Measurements from ENCODE around the gene DUSP7.
A peak's percentile ranks its signal among the peaks of the same experiment; 100 is the strongest.
"Not testable (repeated sequence)": the region's sequence is repeated elsewhere in the genome, so short reads cannot be mapped to it uniquely, and the experiment has no call there.

DUSP7 gene

DNA sequence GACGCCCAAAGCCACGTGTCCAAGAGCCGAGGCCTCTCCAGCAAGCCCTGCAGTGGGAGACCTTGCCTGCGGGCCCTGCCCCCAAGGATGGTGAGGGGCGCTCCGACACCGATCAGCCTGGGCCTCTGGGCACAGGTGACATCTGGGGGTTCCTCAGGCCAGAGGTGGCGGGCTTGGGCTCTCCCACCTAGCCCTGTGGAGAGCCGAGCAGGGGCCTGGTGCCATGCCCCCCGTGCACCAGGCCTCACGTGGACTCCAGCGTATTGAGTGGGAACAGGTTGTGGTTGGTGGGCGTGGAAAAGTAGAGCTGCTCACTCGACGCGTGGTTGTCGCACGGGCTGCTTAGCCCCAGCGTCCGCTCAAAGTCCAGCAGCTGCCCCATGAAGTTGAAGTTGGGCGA lies 5.8 kb downstream of the DUSP7 start:
- H3K4me3 Mint-ChIP-seq = no peak overlapping the region
- peaks cover 48% of the 10 kb centered on the region for H3K4me1 Mint-ChIP-seq (ENCODE audit: low read depth)

DNA sequence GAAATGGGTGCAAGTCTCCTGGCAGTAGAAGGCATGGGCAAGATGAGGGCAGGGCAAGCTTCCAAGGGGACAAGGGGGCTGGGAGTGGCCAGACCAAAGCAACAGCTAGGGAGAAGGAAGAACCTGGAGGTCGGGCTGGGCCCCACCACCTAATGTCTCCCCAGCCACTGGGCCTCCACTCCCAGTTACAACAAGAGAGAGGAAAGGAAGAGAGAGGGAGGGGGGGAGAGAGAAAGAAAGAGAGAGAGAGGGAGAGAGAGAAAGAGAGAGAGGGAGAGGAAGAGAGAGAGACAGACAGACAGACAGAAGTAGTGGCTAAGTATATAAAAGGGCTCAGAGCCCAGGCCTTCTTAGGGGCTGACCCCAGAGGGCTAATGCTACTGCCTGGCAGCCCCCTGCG lies 6.9 kb downstream of the DUSP7 start:
- Mint-ChIP-seq H3K4me1 (ENCODE audit: low read depth) (peaks cover 45% of the 10 kb centered on the region), H3K9me3 (no peaks in the 10 kb centered on the region), H3K36me3 (ENCODE audit: low read depth) (peaks cover 16% of the 10 kb centered on the region), H3K27me3 (no peaks in the 10 kb centered on the region), H3K4me3 (no peak overlapping the region), H3K27ac (peak overlapping the region; percentile 45)

More for the DNA sequence above, 5.8 kb downstream of the DUSP7 start:
- Mint-ChIP-seq H3K9me3 (no peaks in the 10 kb centered on the region), H3K27me3 (no peaks in the 10 kb centered on the region), H3K36me3 (ENCODE audit: low read depth) (peaks cover 16% of the 10 kb centered on the region), H3K27ac (peak overlapping the region; percentile 40)

DNA sequence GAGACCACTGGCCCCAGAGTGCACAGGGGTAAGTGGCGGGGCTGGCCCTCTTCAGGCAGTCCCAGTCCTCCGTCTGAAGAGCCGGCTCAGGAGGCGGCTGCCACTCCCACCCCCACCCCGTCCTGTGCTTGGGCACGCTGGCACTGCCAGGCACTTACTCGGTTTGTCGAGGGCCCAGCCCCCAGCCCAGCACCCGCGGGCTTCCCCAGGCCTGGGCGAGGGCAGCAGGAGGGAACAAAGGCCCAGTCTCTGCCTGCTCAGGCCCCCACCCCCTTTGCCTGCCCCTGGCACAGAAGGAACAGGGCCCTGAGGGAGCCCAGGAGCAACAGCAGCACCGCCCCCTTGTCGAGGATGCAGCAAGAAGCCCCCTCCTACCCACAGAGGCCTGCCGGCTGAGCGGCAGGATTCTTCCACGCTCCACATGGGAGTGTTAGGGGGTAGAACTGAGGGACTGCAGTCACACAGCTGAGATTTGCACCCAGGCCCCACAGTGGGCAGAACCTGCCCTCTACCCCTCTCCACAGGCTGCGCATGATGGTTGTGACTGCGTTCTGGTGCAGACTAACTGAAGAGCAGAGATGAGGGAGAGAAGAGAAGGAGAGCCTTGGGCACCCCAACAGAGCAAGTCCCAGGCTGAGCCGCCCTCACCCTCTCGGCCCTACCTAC lies 8.9 kb downstream of the DUSP7 start:
- Mint-ChIP-seq H3K4me1 (ENCODE audit: low read depth) (peaks cover 25% of the 10 kb centered on the region), H3K36me3 (ENCODE audit: low read depth) (peaks cover 7% of the 10 kb centered on the region), H3K27ac (no peak overlapping the region)

DNA sequence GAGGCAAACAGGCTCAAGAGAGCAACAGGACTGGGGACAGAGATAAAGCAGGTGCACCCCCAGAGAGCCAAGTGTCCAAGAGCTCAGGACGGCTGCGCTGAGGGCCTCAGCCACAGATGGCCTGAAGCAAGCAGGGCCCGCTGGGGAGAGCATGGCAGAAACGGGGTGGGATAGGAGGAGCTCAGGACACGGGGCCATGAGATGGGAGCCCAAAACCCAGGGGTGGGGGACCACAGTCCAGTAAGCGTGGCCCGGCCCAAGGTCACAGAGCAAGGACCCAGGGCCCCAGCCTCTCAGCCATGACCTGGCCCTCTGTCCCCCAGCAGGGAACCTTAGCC lies 9.5 kb downstream of the DUSP7 start:
- Mint-ChIP-seq H3K4me3 (no peak overlapping the region), H3K36me3 (ENCODE audit: low read depth) (peaks cover 7% of the 10 kb centered on the region), H3K9me3 (no peaks in the 10 kb centered on the region), H3K27me3 (no peaks in the 10 kb centered on the region), H3K4me1 (ENCODE audit: low read depth) (peaks cover 19% of the 10 kb centered on the region), H3K27ac (no peak overlapping the region)

More for the DNA sequence above, 8.9 kb downstream of the DUSP7 start:
- H3K27me3 Mint-ChIP-seq = no peaks in the 10 kb centered on the region
- no peaks in the 10 kb centered on the region for H3K9me3 Mint-ChIP-seq
- no peak overlapping the region for H3K4me3 Mint-ChIP-seq

DNA sequence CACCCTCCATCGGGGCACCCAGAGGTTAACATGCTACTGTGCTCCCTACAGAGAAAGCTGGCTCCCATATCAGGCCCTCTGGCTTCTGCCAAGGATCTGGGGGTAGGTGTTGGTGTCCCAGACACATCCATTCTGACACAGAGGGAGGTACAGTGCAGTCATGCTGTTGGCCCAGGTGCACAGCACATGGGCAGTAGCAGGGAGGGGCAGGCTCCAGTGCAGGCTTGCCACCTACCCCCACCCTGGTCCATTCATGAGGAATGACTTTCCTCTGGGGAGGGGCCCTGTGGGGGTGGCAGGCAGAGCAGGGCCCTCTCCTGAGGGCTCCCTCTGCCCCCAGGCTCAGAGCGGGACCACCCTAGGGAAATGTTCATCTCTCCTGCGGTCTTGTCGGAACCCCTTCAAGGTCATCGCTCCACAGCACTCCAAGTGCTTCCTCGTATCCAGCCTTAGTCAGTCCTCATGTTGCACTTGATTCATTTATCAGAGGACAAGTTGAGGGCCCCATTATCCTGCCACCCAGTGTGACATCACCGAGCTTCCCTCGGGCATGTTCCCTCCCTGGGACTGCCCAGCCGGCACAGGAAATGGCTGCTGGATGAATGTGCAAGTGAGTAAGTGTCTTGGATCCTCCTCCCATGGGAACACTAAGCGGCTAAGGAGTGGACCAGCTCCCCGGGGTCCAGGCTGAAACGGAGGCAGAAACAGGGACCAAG lies 10.0 kb downstream of the DUSP7 start:
- Mint-ChIP-seq H3K4me1 (ENCODE audit: low read depth) (peaks cover 14% of the 10 kb centered on the region), H3K27me3 (no peaks in the 10 kb centered on the region), H3K4me3 (no peak overlapping the region), H3K27ac (no peak overlapping the region), H3K36me3 (ENCODE audit: low read depth) (peaks cover 7% of the 10 kb centered on the region), H3K9me3 (no peaks in the 10 kb centered on the region)

DNA sequence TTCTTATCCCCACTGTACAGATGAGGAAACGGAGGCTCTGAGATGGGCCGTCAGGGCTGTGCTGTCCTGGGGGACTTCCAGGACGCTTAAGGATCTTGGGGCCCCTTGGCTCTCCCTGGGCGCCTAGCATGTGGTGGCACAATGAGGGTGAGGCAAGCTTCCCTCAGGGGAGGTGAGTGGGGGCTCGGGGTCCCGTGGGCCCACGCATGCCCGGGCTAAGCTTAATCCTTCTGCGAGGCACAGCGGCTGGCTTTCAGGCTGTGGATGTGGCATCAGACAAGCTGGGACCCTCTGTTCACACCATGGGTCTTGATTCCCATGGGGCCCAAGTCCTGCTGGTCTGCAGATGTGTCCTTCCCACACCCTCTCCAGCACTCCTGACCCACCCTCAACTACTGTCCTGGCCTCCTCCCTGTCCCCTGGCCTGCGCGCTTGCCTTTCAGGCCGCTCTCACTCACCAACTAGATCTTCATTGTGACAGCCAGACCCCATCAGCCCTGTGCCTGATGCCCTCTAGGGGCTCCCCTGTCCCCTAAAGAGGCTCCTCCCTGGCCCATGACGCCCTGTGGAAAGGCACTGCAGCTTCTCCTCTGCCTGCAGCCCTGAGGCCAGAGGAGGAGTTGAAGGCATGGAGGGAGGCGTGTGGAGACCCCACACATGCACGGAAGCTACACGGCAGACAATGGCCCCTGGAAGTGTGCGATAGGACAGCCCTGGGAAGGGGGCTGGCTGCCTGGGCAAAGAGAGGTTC lies 11.3 kb downstream of the DUSP7 start:
- Mint-ChIP-seq H3K27me3 (no peaks in the 10 kb centered on the region), H3K9me3 (no peaks in the 10 kb centered on the region), H3K36me3 (ENCODE audit: low read depth) (no peaks in the 10 kb centered on the region), H3K27ac (no peak overlapping the region), H3K4me1 (ENCODE audit: low read depth) (peaks cover 3% of the 10 kb centered on the region), H3K4me3 (no peak overlapping the region)

DNA sequence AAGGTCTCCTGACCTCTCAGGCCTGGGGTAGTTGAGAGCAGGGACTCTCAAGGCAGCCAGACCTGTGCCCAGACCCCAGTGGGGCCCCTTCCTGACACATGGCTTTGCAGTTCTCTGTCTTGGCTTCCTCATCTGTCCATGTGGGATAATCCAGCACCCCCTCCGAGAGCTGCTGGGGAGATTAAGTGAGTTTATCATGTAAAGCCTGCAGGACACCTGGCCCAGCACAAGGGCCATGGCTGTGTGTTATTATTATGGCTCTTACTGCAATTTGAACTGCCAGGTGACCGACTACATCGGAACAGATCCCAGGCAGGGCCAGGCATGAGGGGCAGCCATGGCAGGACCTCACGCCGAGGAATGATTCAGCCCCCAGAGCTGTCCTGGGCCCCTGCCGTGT lies 12.6 kb downstream of the DUSP7 start:
- Mint-ChIP-seq H3K36me3 (ENCODE audit: low read depth) (no peaks in the 10 kb centered on the region), H3K27me3 (no peaks in the 10 kb centered on the region), H3K4me3 (no peak overlapping the region), H3K4me1 (ENCODE audit: low read depth) (no peaks in the 10 kb centered on the region), H3K27ac (no peak overlapping the region), H3K9me3 (no peaks in the 10 kb centered on the region)

DNA sequence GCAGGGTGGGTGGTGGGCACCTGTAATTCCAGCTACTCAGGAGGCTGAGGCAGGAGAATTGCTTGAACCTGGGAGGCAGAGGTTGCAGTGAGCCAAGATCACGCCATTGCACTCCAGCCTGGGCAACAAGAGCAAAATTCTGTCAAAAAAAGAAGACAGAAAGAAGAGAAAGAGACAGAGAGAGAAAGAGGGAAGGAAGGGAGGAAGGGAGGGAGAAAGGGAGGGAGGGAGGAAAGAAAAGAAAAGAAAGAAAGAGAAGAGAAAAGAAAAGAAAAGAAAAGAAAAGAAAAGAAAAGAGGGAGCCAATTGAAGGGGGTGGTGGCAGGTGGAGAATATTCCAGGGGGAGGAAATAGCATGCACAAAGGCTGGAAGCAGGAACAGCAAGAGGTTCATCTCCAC lies 13.3 kb downstream of the DUSP7 start:
- H3K27me3 Mint-ChIP-seq; H3K9me3 Mint-ChIP-seq; H3K4me3 Mint-ChIP-seq; H3K27ac Mint-ChIP-seq; H3K4me1 Mint-ChIP-seq (ENCODE audit: low read depth); H3K36me3 Mint-ChIP-seq (ENCODE audit: low read depth): not testable (repeated sequence)

DNA sequence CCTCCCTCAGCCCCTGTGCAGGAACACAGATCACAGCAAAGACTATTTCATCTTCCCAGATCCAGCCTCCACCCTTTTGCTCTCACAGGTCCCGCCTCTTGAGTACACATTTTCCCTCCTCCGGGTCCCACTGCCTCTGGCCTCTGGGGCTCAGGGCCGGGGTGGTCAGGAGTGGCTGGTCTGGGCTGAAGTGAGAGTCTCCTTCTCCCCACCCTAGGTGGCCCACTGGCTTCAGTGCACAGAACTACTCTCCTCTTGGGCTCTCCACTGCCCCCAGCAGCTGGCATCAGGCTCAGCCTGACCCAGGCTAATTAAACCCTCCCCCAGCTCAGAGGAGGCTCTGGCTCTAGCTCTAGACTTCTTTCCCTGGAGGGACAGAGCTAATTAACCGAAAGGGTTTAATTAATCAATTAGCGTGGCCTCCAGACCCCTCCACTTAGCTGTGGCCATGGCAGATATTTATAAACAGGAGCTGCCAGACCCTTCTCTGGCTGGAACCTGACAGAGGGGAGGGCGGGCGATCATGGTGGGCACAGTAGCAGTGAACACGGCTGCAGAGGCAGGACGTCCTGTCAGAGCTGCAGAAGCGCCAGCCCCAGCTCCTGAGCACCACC lies 15.1 kb downstream of the DUSP7 start:
- H3K4me3 Mint-ChIP-seq = no peak overlapping the region
- H3K27me3 Mint-ChIP-seq = no peaks in the 10 kb centered on the region
- no peak overlapping the region for H3K27ac Mint-ChIP-seq
- no peaks in the 10 kb centered on the region for H3K4me1 Mint-ChIP-seq (ENCODE audit: low read depth)
- no peaks in the 10 kb centered on the region for H3K9me3 Mint-ChIP-seq
- no peaks in the 10 kb centered on the region for H3K36me3 Mint-ChIP-seq (ENCODE audit: low read depth)

DNA sequence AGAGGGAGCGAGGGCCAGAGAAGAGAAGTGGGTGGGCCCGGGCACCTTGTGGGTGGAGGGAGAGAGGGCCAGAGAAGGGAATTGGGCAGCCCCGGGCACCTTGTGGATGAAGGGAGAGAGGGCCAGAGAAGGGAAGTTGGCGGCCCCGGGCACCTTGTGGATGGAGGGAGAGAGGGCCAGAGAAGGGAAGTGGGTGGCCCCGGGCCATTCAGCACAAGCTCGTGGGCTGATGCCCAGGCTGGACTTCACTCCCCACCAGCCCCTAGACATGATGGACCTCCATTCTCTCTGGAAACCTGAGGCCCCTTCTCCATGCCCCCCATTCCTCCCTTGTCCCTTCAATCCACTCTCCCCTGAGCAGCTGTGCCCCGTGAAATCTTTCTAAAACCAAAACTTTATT lies 15.8 kb downstream of the DUSP7 start:
- Mint-ChIP-seq H3K9me3 (no peaks in the 10 kb centered on the region), H3K27ac (no peak overlapping the region), H3K4me1 (ENCODE audit: low read depth) (no peaks in the 10 kb centered on the region), H3K27me3 (no peaks in the 10 kb centered on the region), H3K36me3 (ENCODE audit: low read depth) (no peaks in the 10 kb centered on the region), H3K4me3 (no peak overlapping the region)

DNA sequence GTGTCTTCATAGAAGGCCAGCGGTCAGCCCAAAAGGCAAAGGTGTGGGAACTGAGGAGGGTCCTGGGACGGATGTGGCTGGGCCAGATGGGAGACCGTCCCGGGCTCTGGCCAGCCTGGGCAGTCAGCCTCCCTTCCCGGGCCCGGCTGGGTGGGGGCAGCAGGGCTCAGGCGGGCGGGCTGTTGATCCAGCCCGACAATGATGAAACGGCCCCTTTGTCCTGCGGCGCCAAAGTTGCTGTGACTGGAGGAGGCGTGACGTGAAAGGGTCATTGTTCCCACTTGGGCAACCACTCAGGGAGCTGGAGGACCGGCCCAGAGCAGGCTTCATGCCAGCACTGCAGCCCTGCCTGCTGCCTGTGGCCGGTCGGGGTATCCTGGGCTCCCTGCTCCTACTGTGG lies 16.5 kb downstream of the DUSP7 start:
- Mint-ChIP-seq H3K4me1 (ENCODE audit: low read depth) (no peaks in the 10 kb centered on the region), H3K4me3 (no peak overlapping the region)

DNA sequence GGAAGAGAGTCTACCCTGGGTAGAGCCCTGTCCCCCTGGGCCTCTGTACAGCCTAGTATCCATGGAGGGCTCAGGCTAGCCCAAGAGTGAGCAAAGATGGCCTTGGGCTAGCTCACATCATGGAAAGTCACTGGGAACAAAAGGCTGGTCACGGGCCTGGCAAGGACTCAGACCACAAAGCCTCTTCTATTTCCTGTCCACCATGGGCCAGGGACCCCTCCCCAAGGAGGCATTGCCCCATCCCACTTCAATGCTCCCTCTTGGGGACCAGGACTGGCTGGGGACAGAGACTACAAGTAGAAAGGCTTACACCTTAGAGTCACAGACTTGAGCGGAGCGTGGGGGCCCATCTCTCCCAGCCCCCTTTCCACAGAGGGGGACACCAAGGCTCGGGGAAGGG lies 16.9 kb downstream of the DUSP7 start:
- H3K9me3 Mint-ChIP-seq = no peaks in the 10 kb centered on the region
- H3K27ac Mint-ChIP-seq = no peak overlapping the region
- H3K27me3 Mint-ChIP-seq = no peaks in the 10 kb centered on the region
- H3K4me1 Mint-ChIP-seq (ENCODE audit: low read depth) = no peaks in the 10 kb centered on the region
- H3K4me3 Mint-ChIP-seq = no peak overlapping the region
- H3K36me3 Mint-ChIP-seq (ENCODE audit: low read depth) = no peaks in the 10 kb centered on the region

More for the DNA sequence above, 16.5 kb downstream of the DUSP7 start:
- H3K27ac Mint-ChIP-seq = no peak overlapping the region
- H3K36me3 Mint-ChIP-seq (ENCODE audit: low read depth) = no peaks in the 10 kb centered on the region
- no peaks in the 10 kb centered on the region for H3K9me3 Mint-ChIP-seq
- H3K27me3 Mint-ChIP-seq = no peaks in the 10 kb centered on the region

DNA sequence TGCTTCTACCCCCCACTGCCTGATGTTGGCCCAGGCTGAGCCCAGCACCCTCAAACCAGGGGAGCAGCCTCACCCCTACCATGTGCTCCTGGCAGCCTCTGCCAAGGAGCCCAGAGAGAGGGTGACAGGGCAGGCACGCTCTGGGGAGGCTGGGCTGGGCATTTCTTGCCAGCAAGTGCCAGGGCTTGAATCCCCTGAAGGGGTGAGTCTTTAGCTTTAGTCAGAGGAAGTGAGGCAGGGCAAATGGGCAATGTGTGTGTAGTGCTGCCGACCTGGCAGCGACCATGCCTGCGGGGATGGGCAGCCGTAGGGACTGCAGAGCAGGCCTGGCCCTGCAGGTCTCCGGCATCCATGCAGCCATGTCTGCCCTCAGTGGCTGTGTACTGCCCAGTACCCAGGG lies 18.1 kb downstream of the DUSP7 start:
- Mint-ChIP-seq H3K9me3 (no peaks in the 10 kb centered on the region), H3K4me1 (ENCODE audit: low read depth) (no peaks in the 10 kb centered on the region), H3K27me3 (no peaks in the 10 kb centered on the region), H3K4me3 (no peak overlapping the region), H3K36me3 (ENCODE audit: low read depth) (no peaks in the 10 kb centered on the region), H3K27ac (no peak overlapping the region)

DNA sequence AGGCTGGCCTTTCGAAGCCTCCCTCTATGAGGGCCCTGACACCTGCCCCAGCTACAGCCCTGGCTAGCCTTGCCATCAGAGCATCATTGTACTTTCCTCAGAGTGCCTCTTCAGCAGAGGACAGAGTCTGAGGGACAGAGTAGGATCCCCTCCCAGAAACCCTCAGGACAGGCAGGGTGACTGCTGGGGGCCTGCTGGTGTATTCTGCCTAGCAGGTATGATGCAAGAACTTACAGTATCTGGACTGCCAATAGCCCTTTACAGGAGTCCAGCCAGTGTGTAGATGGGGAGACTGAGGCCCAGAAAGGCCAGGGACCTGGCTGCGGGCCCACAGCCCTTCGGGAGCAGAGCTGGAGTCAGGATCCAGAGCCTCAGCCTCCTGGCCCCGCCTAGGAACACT lies 19.1 kb downstream of the DUSP7 start:
- no peaks in the 10 kb centered on the region for H3K36me3 Mint-ChIP-seq (ENCODE audit: low read depth)
- no peak overlapping the region for H3K27ac Mint-ChIP-seq
- H3K4me1 Mint-ChIP-seq (ENCODE audit: low read depth) = no peaks in the 10 kb centered on the region
- no peaks in the 10 kb centered on the region for H3K9me3 Mint-ChIP-seq
- no peaks in the 10 kb centered on the region for H3K27me3 Mint-ChIP-seq
- H3K4me3 Mint-ChIP-seq = no peak overlapping the region

DNA sequence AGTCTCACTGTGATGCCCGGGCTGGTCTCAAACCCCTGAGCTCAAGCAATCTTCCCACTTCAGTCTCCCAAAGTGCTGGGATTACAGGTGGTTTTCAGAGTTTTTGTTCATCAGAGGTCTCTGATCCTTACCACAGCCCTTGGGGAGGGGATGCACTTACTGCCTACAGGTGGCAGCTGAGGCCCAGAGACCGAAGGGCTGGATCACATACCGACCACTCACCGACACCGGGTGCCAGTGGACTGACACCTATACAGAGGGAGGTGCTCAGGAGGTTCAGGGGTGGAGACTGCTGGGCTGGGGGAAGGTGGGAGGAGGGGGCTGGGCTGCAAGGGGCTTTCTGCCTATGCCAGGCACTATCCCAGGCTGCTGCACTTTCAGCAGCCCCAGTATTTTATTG lies 19.5 kb downstream of the DUSP7 start:
- Mint-ChIP-seq H3K4me3 (no peak overlapping the region), H3K4me1 (ENCODE audit: low read depth) (no peaks in the 10 kb centered on the region), H3K9me3 (no peaks in the 10 kb centered on the region), H3K36me3 (ENCODE audit: low read depth) (no peaks in the 10 kb centered on the region), H3K27me3 (no peaks in the 10 kb centered on the region), H3K27ac (no peak overlapping the region)

Data from stimulated activated naive CD8-positive, alpha-beta T cell treated with anti-CD3 and anti-CD28 coated beads, Interleukin-15, Interleukin-2, amounts not matched to agents 100 ng/mL and 50 ng/mL, for 24 hours (primary cell).